GM21737 (cell line): Measurements from ENCODE around the gene PRR7.
"Not testable (repeated sequence)": the region's sequence is repeated elsewhere in the genome, so short reads cannot be mapped to it uniquely, and the experiment has no call there.

ENCODE experiments used
- ATAC-seq: cut with Tn5 transposase; IDR thresholded peaks from one replicate; pipeline ENCODE4 v1.9.1; 2021; ENCODE audit warnings: mild to moderate bottlenecking, moderate library complexity; ENCODE audit not compliant: unreplicated experiment

The PRR7 gene

GRCh38 chr5:177446200-177447065, at the start of gene PRR7:
PRR7 (plus strand) TSS chr5:177446814; CDS start chr5:177455068, 8,254 bp downstream.
- ATAC-seq = peak; percentile 53

GRCh38 chr5:177397875-177398390, 48.7 kb upstream of the PRR7 start:
- no peak for ATAC-seq

GRCh38 chr5:177399997-177400868, 46.4 kb upstream of the PRR7 start, which contains the start of gene PFN3:
PFN3 (minus strand) TSS chr5:177400661; CDS start chr5:177400576, 85 bp downstream.
- no peak for ATAC-seq

- no peak for ATAC-seq
These were observed 44.2 kb upstream of the PRR7 start for GRCh38 chr5:177402271-177403043.

- peak; percentile 9 for ATAC-seq
These were observed 43.4 kb upstream of the PRR7 start for GRCh38 chr5:177403102-177403791.

- peak; percentile 70 for ATAC-seq
These were observed 42.6 kb upstream of the PRR7 start for GRCh38 chr5:177403792-177404640.

- ATAC-seq = no peak
These were observed 41.9 kb upstream of the PRR7 start for GRCh38 chr5:177404641-177405179.

GRCh38 chr5:177405312-177405711, 41.3 kb upstream of the PRR7 start:
- ATAC-seq = no peak

- ATAC-seq = no peak
These were observed 40.8 kb upstream of the PRR7 start for GRCh38 chr5:177405805-177406204.

- no peak for ATAC-seq
These were observed 37.4 kb upstream of the PRR7 start, which contains the start of gene F12 for GRCh38 chr5:177409043-177409801. F12 (minus strand) TSS chr5:177409564; CDS start chr5:177409527, 37 bp downstream.

GRCh38 chr5:177410575-177410974, 36.0 kb upstream of the PRR7 start:
- no peak for ATAC-seq

GRCh38 chr5:177412603-177413233, 33.9 kb upstream of the PRR7 start:
- ATAC-seq = peak; percentile 55

GRCh38 chr5:177414481-177414880, 32.1 kb upstream of the PRR7 start:
- no peak for ATAC-seq

GRCh38 chr5:177417081-177417480, 29.5 kb upstream of the PRR7 start:
- not testable (repeated sequence) for ATAC-seq

GRCh38 chr5:177419046-177419445, 27.6 kb upstream of the PRR7 start:
- no peak for ATAC-seq

- not testable (repeated sequence) for ATAC-seq
These were observed 26.1 kb upstream of the PRR7 start for GRCh38 chr5:177420472-177420871.

- no peak for ATAC-seq
These were observed 25.4 kb upstream of the PRR7 start for GRCh38 chr5:177421062-177421798.
